ENCODE results near the gene SYF2. TPM values are rescaled to one million over a fixed set of nuclear protein-coding genes. Genes with fewer than 3 reads are reported as not detected.

Gene SYF2
- total RNA-seq, 6 experiments from 2014 or later, result 11.0 to 21.8 (median 16.8) TPM

DNA sequence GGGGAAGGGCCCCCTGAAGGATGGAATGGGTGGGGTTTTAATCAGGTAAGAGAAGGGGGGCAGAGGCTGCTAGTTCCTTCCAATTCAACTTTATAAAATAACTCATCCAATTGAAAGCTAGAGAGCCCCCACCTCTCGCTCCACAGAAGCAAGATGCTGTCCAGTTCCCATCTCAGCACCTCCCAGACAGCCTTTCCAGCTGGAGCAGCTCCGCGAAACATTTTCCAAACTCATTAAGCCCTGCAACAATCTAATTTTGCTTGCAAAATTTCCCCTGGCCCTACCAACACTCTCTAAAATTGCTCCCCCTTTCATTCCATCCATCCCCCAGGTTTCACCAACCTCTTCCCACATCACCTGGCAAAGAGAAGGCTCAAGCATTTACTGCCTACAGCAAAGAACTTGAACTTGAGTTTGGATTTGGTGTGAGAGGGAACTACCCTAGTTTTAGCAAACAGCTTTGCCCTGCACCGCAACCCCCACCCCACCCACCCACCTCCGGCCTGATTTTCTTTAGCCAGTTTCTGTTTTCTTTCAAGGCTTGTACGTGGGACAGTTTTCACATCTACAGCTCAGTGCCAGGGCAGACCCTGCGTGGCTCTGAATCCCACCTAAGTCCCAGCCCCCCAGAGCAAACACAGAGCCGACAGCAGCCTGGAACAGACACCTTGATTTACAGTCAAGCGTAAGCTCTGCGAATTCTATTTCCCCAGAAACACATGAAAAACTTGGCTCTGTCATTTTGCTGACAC, 46.7 kb downstream of the SYF2 start:
- no peaks in the 10 kb centered on the region for H3K27me3 ChIP-seq
- no peaks in the 10 kb centered on the region for H3K4me1 ChIP-seq
- intact Hi-C loops (cut with DNase I), result no loop called here
- ATAC-seq (no peak), DNase-seq (no peak)
- H3K36me3 ChIP-seq, result no peaks in the 10 kb centered on the region
- no peak overlapping the region for H3K27ac ChIP-seq
- no peaks in the 10 kb centered on the region for H3K9me3 ChIP-seq
- 63% methylated on average over 9 of the region's 10 CpGs for WGBS (ENCODE audit: insufficient coverage, low coverage, low lambda C conversion rate, missing lambda C conversion rate)
- TF ChIP-seq POLR2A (IDR thresholded peaks at IDR 0.05), result no peak
- TF ChIP-seq, protein P1, sequence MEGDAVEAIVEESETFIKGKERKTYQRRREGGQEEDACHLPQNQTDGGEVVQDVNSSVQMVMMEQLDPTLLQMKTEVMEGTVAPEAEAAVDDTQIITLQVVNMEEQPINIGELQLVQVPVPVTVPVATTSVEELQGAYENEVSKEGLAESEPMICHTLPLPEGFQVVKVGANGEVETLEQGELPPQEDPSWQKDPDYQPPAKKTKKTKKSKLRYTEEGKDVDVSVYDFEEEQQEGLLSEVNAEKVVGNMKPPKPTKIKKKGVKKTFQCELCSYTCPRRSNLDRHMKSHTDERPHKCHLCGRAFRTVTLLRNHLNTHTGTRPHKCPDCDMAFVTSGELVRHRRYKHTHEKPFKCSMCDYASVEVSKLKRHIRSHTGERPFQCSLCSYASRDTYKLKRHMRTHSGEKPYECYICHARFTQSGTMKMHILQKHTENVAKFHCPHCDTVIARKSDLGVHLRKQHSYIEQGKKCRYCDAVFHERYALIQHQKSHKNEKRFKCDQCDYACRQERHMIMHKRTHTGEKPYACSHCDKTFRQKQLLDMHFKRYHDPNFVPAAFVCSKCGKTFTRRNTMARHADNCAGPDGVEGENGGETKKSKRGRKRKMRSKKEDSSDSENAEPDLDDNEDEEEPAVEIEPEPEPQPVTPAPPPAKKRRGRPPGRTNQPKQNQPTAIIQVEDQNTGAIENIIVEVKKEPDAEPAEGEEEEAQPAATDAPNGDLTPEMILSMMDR (IDR thresholded peaks at IDR 0.05), result no peak
- no peak overlapping the region for H3K4me3 ChIP-seq

DNA sequence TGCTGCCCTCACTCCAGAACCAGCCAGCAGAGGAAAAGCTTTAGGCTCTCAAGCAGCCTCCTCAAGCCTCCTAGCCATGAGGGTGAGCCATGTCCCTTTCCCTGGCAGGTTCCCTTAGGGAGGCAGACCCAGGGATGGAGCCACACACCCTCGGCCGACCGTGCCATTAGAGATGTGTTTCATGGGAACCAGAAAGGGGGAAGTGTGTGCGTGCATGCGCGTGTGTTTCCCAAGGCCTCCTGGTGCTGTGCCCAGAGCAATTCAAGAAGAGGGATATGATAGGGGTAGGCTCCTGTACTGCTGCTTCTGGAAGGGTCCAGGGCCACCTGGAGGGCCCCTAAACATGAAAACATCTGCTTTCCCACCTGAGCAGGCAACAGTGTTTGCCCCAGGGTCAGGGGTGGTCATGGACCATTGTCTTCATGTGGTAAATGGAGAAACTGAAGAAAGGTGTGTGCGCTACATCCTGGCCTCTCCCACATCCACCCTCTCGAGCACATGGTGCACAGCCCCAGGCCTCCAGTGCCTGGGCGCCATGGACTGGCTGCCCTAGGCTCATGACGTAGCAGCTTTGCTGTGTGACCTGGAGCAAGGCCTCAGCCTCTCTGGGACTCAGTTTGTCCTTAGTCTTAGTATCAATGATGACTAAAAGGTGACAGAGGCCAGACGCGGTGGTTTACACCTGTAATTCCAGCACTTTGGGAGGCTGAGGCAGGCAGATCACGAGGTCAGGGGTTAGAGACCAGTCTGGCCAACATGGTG, 48.1 kb downstream of the SYF2 start:
- no peaks in the 10 kb centered on the region for H3K36me3 ChIP-seq
- DNase-seq, result no peak
- ATAC-seq, result peak in 1 of 4 donors; percentile 17
- H3K9me3 ChIP-seq, result no peaks in the 10 kb centered on the region
- no peak overlapping the region for H3K4me3 ChIP-seq
- whole genome bisulfite sequencing (ENCODE audit: insufficient coverage, low coverage, low lambda C conversion rate, missing lambda C conversion rate), result 76% methylated on average over 7 of the region's 13 CpGs
- H3K27me3 ChIP-seq, result no peaks in the 10 kb centered on the region
- intact Hi-C loops (cut with DNase I), result no loop called here
- no peaks in the 10 kb centered on the region for H3K4me1 ChIP-seq
- TF ChIP-seq, protein P1 (IDR thresholded peaks at IDR 0.05), result no peak
- no peak for TF ChIP-seq POLR2A (IDR thresholded peaks at IDR 0.05)
- H3K27ac ChIP-seq, result no peak overlapping the region

DNA sequence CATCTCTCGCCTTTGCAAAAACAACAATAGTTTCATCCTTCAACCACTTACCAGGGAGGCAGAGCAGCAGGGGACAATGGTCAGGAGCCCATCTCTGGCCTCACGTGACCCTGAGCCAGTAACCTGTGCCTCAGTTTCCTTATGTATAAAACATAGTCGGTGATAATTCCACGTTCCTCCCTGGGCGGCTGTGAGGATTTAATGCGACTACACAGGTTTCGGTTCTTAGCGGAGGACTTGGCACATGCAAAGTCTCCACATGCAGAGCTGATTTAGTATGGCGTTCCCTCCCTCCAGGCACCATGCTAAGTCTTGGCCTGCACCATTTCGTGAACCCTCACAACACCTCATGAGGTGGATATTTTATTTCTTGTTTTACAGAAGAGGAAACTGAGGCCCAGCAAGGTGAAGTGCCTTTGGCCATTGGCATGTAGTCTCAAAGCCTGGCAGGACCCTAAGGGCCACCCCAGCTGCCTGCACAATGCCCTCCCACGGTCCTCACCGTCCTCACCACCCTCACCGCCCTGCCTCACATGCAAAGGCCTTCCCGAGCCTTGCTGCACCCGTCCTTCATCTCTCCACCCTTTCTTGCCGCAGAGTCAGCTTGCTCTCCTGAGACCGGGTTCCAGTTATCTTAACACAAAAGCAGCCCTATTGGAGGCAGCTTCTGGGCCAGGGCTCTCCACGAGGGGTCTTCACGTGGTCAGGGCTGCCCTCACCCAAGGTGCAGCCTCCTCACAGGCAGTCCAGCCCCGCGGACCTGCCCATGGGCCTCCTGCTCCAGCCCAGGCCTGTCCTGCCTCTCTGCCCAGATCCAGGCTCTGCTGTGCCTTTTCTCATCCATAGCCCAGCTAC, 48.9 kb downstream of the SYF2 start:
- no peaks in the 10 kb centered on the region for H3K4me1 ChIP-seq
- H3K4me3 ChIP-seq, result no peak overlapping the region
- DNase-seq (no peak), ATAC-seq (peak in 1 of 4 donors; percentile 20)
- H3K36me3 ChIP-seq, result no peaks in the 10 kb centered on the region
- 94% methylated on average over 11 of the region's 21 CpGs for WGBS (ENCODE audit: insufficient coverage, low coverage, low lambda C conversion rate, missing lambda C conversion rate)
- TF ChIP-seq POLR2A (IDR thresholded peaks at IDR 0.05), result no peak
- TF ChIP-seq, protein P1 (IDR thresholded peaks at IDR 0.05), result no peak
- no peak overlapping the region for H3K27ac ChIP-seq
- no peaks in the 10 kb centered on the region for H3K27me3 ChIP-seq
- no peaks in the 10 kb centered on the region for H3K9me3 ChIP-seq
- intact Hi-C loops (cut with DNase I), result no loop called here

DNA sequence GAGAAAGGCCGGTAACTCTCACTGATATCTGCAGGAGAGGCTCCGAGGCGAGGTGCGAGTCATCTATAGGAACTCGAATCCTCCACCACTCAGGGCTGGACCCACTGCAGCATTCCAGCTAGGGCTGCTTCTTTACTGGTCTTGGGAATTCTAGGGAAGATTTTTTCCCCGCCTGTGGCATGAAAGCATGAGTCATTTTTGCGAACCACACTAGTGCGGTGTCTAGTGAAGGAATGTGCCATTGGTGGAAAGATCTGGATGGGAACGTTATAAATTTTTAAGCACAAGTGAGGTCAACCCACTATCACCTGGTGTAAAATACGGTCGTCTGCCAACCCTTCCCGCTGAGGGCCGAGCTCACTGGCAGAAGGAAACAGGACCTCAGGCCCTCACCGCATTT, 49.7 kb downstream of the SYF2 start:
- Histone ChIP-seq H3K9me3 (no peaks in the 10 kb centered on the region), H3K4me1 (no peaks in the 10 kb centered on the region), H3K36me3 (no peaks in the 10 kb centered on the region), H3K27ac (no peak overlapping the region), H3K27me3 (no peaks in the 10 kb centered on the region), H3K4me3 (no peak overlapping the region)
- ATAC-seq (no peak), DNase-seq (peak in 1 of 3 donors; percentile 22)
- TF ChIP-seq POLR2A (IDR thresholded peaks at IDR 0.05), result no peak
- TF ChIP-seq, protein P1 (IDR thresholded peaks at IDR 0.05), result no peak
- intact Hi-C loops (cut with DNase I), result no loop called here
- 88% methylated on average over 9 of the region's 14 CpGs for WGBS (ENCODE audit: insufficient coverage, low coverage, low lambda C conversion rate, missing lambda C conversion rate)
